HG03025 (cell line): ENCODE measurements around the gene THOC2.
"Not testable (repeated sequence)": the region's sequence is repeated elsewhere in the genome, so short reads cannot be mapped to it uniquely, and the experiment has no call there.

Experiments
- ATAC-seq: cut with Tn5 transposase; IDR thresholded peaks from one replicate; pipeline ENCODE4 v1.9.1; 2021; ENCODE audit warnings: mild to moderate bottlenecking, moderate library complexity; ENCODE audit not compliant: unreplicated experiment, low FRiP score

THOC2 gene

DNA sequence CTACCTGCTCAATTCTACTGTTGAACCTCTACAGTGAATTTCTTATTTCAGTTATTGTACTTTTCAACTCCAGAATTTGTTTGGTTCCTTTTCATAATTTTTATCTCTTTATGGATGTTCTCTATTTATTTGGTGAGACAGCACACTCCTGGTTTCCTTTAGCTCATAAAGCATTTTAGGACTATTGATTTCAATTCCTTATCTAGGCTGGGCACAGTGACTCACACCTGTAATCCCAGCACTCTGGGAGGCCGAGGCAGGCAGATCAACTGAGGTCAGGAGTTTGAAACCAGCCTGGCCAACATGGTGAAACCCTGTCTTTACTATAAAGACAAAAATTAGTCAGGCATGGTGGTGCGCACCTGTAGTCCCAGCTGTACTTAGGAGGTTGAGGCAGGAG lies 57.7 kb downstream of the THOC2 start:
- no peak for ATAC-seq

- ATAC-seq, result no peak
Measured at GRCh38 chrX:123673813-123674212, 59.0 kb downstream of the THOC2 start.

GRCh38 chrX:123665197-123665596 lies 67.7 kb downstream of the THOC2 start:
- ATAC-seq, result no peak

DNA sequence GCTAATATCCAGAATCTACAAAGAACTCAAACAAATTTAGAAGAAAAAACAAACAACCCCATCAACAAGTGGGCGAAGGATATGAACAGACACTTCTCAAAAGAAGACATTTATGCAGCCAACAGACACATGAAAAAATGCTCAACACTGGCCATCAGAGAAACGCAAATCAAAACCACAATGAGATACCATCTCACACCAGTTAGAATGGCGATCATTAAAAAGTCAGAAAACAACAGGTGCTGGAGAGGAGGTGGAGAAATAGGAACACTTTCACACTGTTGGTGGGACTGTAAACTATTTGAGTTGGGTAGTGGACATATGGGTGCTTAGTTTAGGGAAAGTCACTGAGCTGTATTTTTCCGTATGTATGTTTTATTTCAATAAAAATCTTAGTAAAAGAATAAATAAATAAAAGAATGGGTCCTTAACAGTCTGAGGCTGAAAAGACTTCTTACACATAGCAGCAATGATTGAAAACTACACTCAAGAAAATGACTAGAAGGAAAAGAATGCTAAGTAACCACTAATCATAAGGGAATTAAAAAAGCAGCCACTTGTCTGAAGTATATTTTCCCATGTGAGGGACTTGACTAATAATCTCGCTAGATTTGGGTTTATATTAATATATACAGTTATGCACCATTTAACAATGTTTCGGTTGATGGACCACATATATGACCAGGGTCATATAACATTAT lies 68.2 kb downstream of the THOC2 start:
- ATAC-seq, result not testable (repeated sequence)

DNA sequence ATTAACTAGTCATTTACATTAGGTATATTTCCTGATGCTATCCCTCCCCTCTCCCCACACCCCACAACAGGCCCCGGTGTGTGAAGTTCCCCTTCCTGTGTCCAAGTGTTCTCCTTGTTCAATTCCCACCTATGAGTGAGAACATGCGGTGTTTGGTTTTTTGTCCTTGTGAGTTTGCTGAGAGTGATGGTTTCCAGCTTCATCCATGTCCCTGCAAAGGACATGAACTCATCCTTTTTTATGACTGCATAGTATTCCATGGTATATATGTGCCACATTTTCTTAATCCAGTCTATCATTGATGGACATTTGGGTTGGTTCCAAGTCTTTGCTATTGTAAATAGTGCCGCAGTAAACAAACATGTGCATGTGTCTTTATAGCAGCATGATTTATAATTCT lies 69.1 kb downstream of the THOC2 start:
- ATAC-seq, result not testable (repeated sequence)

GRCh38 chrX:123656507-123656906 lies 76.3 kb downstream of the THOC2 start:
- not testable (repeated sequence) for ATAC-seq

DNA sequence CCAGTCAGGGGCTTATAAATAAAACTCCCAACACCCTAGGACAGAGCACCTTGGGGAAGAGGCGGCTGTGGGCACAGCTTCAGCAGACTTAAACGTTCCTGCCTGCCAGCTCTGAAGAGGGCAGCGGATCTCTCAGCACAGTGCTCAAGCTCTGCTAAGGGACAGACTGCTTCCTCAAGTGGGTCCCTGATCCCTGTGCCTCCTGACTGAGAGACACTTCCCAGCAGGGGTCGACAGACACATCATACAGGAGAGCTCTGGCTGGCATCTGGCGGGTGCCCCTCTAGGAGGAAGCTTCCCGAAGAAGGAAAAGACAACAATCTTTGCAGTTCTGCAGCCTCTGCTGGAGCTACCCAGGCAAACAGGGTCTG lies 84.1 kb downstream of the THOC2 start:
- not testable (repeated sequence) for ATAC-seq

GRCh38 chrX:123648028-123648810 lies 84.6 kb downstream of the THOC2 start:
- ATAC-seq, result no peak

DNA sequence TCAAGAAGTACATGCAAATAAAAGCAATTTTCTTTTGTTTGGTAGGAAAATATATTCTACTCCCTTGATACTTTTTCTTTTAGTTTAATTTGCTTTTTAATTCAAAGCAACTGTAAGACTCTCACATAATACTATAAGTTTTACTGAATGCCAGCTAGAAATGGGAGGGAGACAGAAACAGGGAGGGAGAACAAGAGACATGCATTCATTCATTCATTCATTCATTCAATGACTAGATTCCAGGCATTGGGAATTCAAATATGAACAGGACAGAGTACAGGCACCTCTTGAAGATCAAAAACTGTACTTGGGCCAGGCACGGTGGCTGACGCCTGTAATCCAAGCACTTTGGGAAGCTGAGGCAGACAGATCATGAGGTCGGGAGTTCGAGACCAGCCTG lies 85.6 kb downstream of the THOC2 start:
- ATAC-seq, result no peak

- no peak for ATAC-seq
Measured at GRCh38 chrX:123629502-123629901, 103.3 kb downstream of the THOC2 start.

- no peak for ATAC-seq
Measured at GRCh38 chrX:123626962-123627361, 105.9 kb downstream of the THOC2 start.

DNA sequence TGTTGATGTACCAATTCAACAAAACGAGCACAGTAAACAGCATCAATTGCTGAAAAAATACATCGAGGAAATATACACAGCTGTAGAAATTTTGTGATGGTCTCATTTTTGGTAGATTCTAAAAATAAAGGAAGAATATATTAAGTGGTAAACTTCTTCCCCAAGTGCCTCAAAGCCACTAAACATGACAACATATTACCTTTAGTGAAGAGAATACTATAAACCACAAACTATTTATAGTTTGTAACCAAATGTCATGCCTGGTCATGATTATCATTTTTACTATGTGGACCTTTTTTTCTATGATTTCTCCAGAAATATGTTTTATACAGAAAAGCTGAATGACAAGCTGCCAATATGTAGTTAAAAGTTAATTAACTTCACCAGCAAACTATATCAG lies 106.9 kb downstream of the THOC2 start:
- no peak for ATAC-seq

DNA sequence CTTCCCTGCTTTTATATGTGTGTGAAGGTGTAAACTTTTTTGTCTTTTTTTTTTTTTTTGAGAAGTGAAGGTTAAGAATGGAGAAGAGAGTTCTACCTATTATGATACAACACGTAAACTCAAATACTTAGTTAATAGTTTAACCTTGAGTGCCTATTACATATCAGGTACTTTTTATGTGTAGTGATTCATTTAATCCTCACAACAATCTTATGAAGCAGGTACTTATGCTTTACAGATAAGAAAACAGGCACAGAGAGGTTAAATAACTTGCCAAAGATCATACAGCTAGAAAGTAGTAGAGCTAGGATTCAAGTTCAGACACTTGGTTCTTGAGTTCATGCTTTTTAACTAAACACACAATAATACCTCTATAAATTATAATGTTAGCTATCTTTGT lies 107.4 kb downstream of the THOC2 start:
- ATAC-seq, result no peak

- no peak for ATAC-seq
Measured at GRCh38 chrX:123617007-123617406, 115.8 kb downstream of the THOC2 start.

GRCh38 chrX:123610915-123611314 lies 121.9 kb downstream of the THOC2 start:
- no peak for ATAC-seq

- no peak for ATAC-seq
Measured at GRCh38 chrX:123607806-123608205, 125.0 kb downstream of the THOC2 start.

DNA sequence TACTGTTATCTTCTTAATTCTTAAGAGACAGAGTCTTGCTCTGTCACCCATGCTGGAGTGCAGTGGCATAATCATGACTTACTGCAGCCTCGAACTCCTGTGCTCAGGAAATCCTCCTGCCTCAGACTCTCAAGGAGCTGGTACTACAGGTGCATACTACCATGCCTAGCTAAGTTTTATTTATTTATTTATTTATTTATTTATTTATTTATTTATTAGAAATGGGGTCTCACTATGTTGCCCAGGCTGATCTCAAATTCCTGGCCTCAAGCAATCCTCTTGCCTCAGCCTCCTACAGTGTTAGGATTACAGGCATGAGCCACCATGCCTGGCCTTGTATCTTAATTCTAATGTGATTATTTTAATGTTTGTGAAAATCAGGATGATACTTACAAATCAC lies 125.6 kb downstream of the THOC2 start:
- ATAC-seq, result no peak

DNA sequence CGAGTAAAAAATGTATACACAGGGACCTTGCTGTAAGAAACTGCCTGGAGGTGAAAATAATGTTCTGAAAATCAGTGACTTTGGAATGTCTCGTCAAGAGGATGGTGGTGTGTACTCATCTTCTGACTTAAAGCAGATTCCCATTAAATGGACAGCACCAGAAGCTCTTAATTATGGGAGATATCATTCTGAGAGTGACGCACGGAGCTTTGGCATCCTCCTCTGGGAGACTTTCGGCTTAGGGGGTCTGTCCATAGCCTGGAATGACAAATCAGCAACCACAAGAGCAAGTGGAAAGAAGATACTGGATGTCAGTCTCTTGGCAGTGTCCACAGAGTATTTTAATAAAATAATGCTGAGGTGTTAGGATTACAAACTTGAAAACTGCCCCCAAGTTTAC lies 129.4 kb downstream of the THOC2 start:
- no peak for ATAC-seq

DNA sequence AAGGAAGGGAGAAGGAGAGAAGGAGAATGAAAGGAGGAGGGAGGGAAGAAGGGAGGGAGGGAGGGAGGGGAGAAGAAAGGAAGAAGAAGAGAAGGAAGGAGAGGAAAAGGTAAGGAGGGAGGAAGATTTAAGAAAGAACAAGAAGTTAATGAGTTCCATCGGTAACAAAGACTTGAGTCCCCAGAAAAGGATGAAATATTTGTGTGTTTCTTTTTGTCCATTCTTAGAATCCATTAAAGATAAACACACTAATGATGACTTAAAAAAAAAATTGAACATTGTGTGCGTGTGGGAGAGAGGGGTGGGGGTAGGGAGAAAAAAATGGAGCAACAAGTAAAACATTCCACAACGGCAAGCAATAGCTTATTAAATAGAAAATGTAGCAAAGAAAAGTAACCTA lies 131.4 kb downstream of the THOC2 start:
- ATAC-seq, result no peak

DNA sequence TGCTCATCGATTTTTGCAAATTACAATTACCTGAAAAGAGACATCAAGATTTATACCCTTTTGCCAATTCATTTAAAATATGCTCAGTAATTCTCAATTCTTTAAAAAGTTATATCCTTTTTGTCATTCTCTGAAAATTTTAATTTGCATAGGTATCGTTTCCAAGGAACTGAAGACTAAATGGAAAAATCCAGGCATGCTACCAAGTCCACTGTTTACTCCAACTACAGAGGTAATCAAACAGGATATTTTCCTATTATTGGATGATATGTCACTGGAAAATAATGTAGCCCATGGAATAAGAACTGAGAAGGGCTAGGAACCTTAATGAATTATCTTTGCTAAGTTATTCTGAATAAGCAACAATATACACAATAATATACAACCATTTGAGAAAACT lies 132.7 kb downstream of the THOC2 start:
- no peak for ATAC-seq

DNA sequence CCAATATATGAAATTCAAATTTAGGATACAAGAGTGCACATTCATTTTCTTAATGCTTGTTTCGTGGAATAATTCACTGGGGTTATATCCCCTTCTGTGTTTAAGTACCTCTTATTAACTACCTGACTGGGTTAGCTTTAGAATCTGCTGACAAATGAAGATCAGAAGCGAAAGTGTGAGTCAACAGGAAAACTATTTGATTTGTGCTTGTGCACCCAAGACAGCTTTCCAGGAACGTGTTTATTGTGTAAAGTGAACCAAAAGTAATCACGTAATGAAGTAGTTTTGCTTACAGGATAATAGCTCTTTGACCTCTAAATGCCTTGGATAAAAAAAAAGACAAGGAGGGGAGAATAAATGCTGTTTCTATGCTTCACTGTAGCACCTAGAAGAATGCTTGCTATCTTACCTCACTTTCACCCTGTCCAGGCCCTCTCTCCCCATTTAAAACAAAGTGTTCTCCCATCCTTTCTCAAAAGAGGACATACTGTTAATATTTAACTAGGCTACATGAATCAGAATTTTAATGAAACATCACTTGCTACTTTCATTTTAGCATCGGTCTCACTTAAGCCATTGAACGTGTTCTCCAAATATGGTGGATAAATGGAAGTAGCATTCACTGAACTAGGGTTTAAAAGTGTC lies 141.9 kb downstream of the THOC2 start:
- no peak for ATAC-seq

DNA sequence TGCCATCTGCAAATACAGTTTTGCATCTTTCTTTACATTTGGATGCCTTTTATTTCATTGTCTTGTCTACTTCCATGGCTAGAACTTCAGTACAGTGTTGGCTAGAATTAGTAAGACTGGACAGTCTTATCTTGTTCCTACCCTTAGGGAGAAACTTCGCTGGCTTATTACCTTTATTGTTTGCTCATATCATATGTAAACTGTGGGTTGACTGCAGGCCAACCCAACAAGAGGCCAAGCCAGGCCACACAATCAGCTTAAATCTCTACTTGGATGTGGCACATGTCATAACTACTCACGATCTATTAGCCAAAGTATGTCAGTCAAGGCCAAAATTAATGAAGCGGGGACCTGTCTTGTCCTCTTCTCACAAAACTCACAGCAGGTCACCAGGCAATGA lies 144.1 kb downstream of the THOC2 start:
- no peak for ATAC-seq
